Keratinocyte (primary cell): ENCODE data around the gene S100A7A. TPM values are rescaled to one million over a fixed set of nuclear protein-coding genes. Genes with fewer than 3 reads are reported as not detected.

Experiments used
- DNase-seq: peaks from one replicate; pipeline ENCODE4 v3.0.0-alpha.2; 2011; ENCODE audit warnings: low read depth, missing footprints, low spot score
- FAIRE-seq: peaks from 2 replicates; lab custom pipeline; 2011; peaks lifted over from hg19 to GRCh38; lab: Jason Lieb, UNC
- H2AFZ ChIP-seq: 2 replicates; pipeline ENCODE4 v1.6.0; 2012; ENCODE audit warnings: low read length, control low read depth, inconsistent platforms; ENCODE audit not compliant: control insufficient read depth
- H3K27ac ChIP-seq: 2 replicates; pipeline ENCODE4 v1.5.1; 2011; ENCODE audit warnings: low read length; ENCODE audit not compliant: control insufficient read depth, insufficient read depth
- H3K27me3 ChIP-seq: 3 replicates; pipeline ENCODE4 v1.6.0; 2011; ENCODE audit warnings: low read length; ENCODE audit not compliant: control insufficient read depth, insufficient read depth; ENCODE audit errors: extremely low read depth
- H3K36me3 ChIP-seq, 2 experiments: 2 replicates in 1 of 2; 3 replicates in 1 of 2; pipeline ENCODE4 v1.5.1; 2011; ENCODE audit warnings: low read length in 2 of 2, mild to moderate bottlenecking in 1 of 2; ENCODE audit not compliant: control insufficient read depth in 2 of 2, insufficient read depth in 2 of 2; ENCODE audit errors: extremely low read depth in 1 of 2
- H3K4me1 ChIP-seq: 3 replicates; pipeline ENCODE4 v1.5.1; 2011; ENCODE audit warnings: low read length; ENCODE audit not compliant: control insufficient read depth, insufficient read depth; ENCODE audit errors: extremely low read depth
- H3K4me2 ChIP-seq: 3 replicates; pipeline ENCODE4 v1.6.0; 2011; ENCODE audit warnings: low read depth, low read length; ENCODE audit not compliant: control insufficient read depth, insufficient read depth; ENCODE audit errors: extremely low read depth
- H3K4me3 ChIP-seq, 3 experiments: fragments of 200-600 bp in 1 of 3; sonication (generic) in 1 of 3; 2 replicates in 2 of 3; 3 replicates in 1 of 3; pipeline ENCODE4 v1.5.1; 2011 to 2016; ENCODE audit warnings: low read length in 3 of 3, mild to moderate bottlenecking in 3 of 3, control low read depth in 2 of 3, inconsistent platforms in 1 of 3, low read depth in 1 of 3, mixed read lengths in 1 of 3, mixed run types in 1 of 3, moderate library complexity in 1 of 3; ENCODE audit not compliant: control insufficient read depth in 2 of 3, insufficient read depth in 2 of 3; ENCODE audit errors: extremely low read depth in 1 of 3
- H3K79me2 ChIP-seq: 2 replicates; pipeline ENCODE4 v1.6.0; 2012; ENCODE audit warnings: low read length; ENCODE audit not compliant: control insufficient read depth, insufficient read depth
- H3K9ac ChIP-seq: 3 replicates; pipeline ENCODE4 v1.6.0; 2011; ENCODE audit warnings: low read length; ENCODE audit not compliant: control insufficient read depth, insufficient read depth; ENCODE audit errors: extremely low read depth
- H3K9me1 ChIP-seq: 3 replicates; pipeline ENCODE4 v1.6.0; 2011; ENCODE audit warnings: low read length; ENCODE audit not compliant: control insufficient read depth, insufficient read depth; ENCODE audit errors: extremely low read depth
- H3K9me3 ChIP-seq: 2 replicates; pipeline ENCODE4 v1.5.1; 2012; ENCODE audit warnings: low read depth, low read length; ENCODE audit not compliant: control insufficient read depth
- H4K20me1 ChIP-seq: 3 replicates; pipeline ENCODE4 v1.6.0; 2011; ENCODE audit warnings: low read length; ENCODE audit not compliant: control insufficient read depth, insufficient read depth; ENCODE audit errors: extremely low read depth
- CTCF ChIP-seq, 3 experiments: IDR thresholded peaks in 1 of 3; conservative IDR thresholded peaks in 1 of 3; optimal IDR thresholded peaks in 1 of 3; 2 replicates in 2 of 3; 3 replicates in 1 of 3; pipeline versions ENCODE3 to v1.5.1; 2011; ENCODE audit warnings: low read length in 3 of 3, mild to moderate bottlenecking in 3 of 3, moderate library complexity in 2 of 3, control low read depth in 1 of 3, inconsistent platforms in 1 of 3; ENCODE audit not compliant: insufficient read depth in 2 of 3; ENCODE audit errors: extremely low read depth in 1 of 3
- EZH2 ChIP-seq: IDR thresholded peaks from one replicate; pipeline ENCODE4 v1.6.1; 2012; ENCODE audit warnings: inconsistent platforms, mild to moderate bottlenecking, low read length, moderate library complexity
- dilution Hi-C: fragments of 300-500 bp; cut with MboI; formaldehyde crosslinking; loops from one replicate; pipeline ENCODE4 v1.7.0; 2020; ENCODE audit warnings: low sequenced_read_pairs; ENCODE audit not compliant: extremely low pct_ligation_motif_present
- polyA plus RNA-seq, 5 experiments: library from polyadenylated mRNA; depleted of rRNA in 3 of 5; stranded (reverse) in 3 of 5; stranded (forward) in 1 of 5; unstranded in 1 of 5; fragments of >200 nt; gene quantifications; 1 replicate in 1 of 5; 2 replicates in 3 of 5; 3 replicates in 1 of 5; pipeline versions ENCODE4 v1.2.1 to v1.2.3, GENCODE V29; 2011 to 2012; ENCODE audit warnings: missing spikeins in 2 of 5, low read depth in 1 of 5, low replicate concordance in 1 of 5

S100A7A gene
- polyA plus RNA-seq, 1 donor (not counting 4 experiments of a cell fraction or from before 2014, with no cell fraction given): not detected

GRCh38 chr1:153428791-153429190, 12.5 kb downstream of the S100A7A start:
- Histone ChIP-seq H3K9me1 (no peaks in the 10 kb centered on the region), H4K20me1 (no peaks in the 10 kb centered on the region), H3K36me3 (no peaks in the 10 kb centered on the region), H3K79me2 (no peaks in the 10 kb centered on the region), H3K9me3 (no peaks in the 10 kb centered on the region), H3K9ac (no peak overlapping the region), H2AFZ (no peak overlapping the region), H3K27ac (no peak overlapping the region), H3K4me3 (no peak overlapping the region), H3K4me2 (no peak overlapping the region), H3K27me3 (peaks cover 13% of the 10 kb centered on the region), H3K4me1 (peaks cover 7% of the 10 kb centered on the region)
- FAIRE-seq (no peak), DNase-seq (no peak)
- dilution Hi-C loops: no loop called here
- peak in 1 of 3 experiments; percentile 10 for TF ChIP-seq CTCF (optimal IDR thresholded peaks at IDR 0.05 in 1 of 3, IDR thresholded peaks at IDR 0.05 in 1 of 3, conservative IDR thresholded peaks at IDR 0.05 in 1 of 3; ENCODE audit: extremely low read depth in 1 of 3, insufficient read depth in 2 of 3, low read length in 3 of 3)
- no peak for TF ChIP-seq EZH2

DNA sequence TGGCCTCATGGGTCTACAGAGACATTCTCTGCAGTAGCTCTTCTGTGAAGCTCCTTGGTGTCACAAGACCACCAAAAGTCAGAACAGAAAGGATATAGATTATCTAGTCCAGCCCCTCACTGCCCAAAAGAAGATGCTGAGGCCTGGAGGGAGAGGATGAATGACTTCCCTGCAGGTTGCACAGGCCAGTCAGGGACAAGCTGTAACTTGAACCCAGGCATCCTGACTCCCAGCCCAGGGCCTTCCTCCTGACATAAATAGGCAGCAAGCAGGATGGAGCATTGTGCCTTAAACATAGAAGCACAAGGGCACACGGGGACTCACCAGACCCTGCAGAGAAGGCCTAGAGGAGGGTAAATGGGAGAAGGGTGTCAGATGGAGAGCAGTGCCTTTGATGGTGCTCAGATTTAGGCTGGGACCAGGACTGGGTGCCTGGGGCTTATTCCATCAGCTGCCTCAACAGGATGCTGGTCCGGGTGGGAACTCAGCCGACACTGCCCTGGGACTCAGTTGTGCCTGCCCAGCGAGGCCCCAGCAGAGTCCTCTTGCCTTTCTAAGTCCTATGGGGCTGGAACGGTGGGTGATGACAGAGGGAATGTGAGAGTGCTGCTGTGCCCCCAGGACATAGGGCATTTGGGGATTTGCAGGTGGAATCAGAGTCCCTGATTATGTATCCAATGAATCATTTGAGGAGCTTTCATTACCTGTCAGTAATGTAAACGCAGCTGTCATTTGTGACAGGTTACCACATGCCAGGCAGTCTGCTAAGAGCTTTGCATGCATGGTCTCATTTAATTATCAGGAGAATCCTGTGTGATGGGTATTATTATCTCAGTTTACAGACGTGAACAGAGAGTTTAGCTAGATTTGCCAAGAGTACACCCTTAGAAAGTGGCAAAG, 13.2 kb downstream of the S100A7A start:
- Histone ChIP-seq H3K4me3 (no peak overlapping the region), H3K27me3 (peaks cover 13% of the 10 kb centered on the region), H3K9ac (no peak overlapping the region), H3K79me2 (no peaks in the 10 kb centered on the region), H3K9me1 (no peaks in the 10 kb centered on the region), H3K9me3 (no peaks in the 10 kb centered on the region), H3K27ac (no peak overlapping the region), H2AFZ (no peak overlapping the region), H3K36me3 (no peaks in the 10 kb centered on the region), H4K20me1 (no peaks in the 10 kb centered on the region), H3K4me2 (no peak overlapping the region), H3K4me1 (peaks cover 7% of the 10 kb centered on the region)
- dilution Hi-C loops: no loop called here
- no peak for DNase-seq
- peak; percentile 56 for FAIRE-seq
- no peak for TF ChIP-seq EZH2
- TF ChIP-seq CTCF (optimal IDR thresholded peaks at IDR 0.05 in 1 of 3, IDR thresholded peaks at IDR 0.05 in 1 of 3, conservative IDR thresholded peaks at IDR 0.05 in 1 of 3; ENCODE audit: extremely low read depth in 1 of 3, insufficient read depth in 2 of 3, low read length in 3 of 3): no peak
